GM18867 (cell line): ENCODE measurements around the gene PKNOX2.

Experiments used
- ATAC-seq: cut with Tn5 transposase; IDR thresholded peaks from one replicate; pipeline ENCODE4 v1.9.1; 2021; ENCODE audit warnings: mild to moderate bottlenecking, moderate library complexity; ENCODE audit not compliant: unreplicated experiment

PKNOX2 gene

DNA sequence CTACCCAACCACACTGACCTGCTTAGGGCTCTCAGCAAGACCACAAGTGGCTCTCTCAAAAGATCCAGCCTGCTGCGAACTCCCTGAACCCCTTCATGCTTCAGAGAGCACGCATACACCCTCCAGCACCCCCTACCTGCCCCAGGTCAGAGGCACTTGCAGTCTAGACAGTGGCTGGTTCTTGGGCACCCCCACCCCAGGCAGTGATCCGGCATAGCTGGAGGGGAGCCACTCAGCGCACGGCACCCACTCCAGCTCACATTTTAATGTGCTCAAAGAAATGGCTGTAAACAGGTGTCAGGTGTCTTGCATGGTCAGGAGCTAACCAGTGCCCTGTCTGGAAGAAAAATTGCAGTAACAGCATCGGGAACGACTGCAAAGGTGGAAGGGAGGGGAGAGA, 140.8 kb downstream of the PKNOX2 start:
- ATAC-seq = no peak

DNA sequence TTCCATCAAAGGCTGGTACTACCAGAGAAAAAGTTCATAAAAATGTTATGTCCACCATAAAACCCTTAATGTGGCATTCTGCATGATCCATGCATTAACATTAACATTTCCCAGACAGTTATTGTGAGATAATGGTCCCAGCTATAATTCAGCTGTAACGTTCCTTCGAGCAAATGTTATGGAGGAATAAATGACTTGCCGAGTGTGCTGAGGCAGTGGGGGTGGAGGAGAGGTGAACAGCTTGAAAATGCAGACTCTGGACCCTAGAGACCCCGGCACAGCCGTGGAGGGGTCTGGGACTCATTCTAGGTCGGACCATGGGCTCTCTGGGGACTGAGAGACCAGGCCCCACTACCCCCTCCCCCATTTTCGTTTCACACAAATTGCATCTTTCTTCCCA, 141.9 kb downstream of the PKNOX2 start:
- no peak for ATAC-seq

DNA sequence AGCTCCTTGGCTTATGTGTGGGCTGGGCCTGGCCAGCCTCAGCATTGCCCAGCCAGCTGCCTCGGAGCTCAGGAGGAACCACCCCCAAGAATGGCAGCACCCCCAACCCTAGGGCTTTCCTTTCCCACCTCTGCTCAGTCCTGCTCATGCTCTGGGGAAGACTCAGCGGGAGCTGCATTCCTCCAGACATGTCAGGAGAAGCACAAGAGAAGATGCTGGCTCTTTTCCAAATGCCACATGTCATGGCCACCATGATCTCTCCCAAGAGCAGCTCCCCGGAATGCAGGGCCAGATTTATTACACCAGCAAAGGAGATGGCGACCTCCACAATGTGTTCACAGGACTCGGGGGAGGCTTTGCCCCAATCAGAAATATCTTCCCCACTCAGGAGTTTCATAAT, 143.7 kb downstream of the PKNOX2 start:
- no peak for ATAC-seq

DNA sequence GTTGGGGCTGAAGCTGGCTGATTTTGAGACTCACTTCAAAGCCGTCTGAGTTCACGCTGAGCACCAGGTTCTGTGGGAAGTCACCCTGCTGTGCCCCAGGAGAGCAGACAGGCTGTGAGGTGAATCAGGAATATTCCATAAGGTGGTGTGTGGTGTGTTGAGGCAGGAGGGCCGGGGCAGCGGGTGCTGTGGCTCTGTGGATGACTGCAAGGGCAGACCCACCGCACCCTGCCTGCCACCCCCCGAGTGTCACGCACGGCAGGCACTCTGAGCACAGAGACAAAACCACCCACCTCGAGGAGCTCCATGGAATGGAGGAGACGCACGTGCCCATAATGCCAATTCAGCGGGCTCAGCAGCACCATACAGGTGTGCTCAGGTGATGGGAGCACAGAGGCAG, 147.8 kb downstream of the PKNOX2 start:
- ATAC-seq = no peak

DNA sequence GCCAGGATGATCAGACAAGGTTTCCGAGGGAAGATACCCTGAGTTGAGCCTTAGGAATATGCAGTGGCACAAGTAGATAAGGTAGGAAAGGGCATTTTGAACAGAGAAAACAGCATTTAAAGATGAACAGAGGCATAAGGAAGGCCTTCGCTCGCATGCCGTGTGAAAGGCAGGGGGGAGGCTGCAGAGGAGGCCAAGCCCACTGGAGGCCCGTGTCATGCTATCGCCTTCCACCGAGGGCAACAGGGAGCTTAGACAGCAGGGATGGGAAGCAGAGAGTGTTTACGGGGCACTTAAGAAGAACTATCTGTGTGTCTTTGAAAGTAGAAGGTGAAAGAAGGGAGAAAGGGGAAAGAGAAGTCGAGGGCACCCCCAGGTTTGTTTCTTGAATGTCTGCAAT, 148.3 kb downstream of the PKNOX2 start:
- no peak for ATAC-seq

DNA sequence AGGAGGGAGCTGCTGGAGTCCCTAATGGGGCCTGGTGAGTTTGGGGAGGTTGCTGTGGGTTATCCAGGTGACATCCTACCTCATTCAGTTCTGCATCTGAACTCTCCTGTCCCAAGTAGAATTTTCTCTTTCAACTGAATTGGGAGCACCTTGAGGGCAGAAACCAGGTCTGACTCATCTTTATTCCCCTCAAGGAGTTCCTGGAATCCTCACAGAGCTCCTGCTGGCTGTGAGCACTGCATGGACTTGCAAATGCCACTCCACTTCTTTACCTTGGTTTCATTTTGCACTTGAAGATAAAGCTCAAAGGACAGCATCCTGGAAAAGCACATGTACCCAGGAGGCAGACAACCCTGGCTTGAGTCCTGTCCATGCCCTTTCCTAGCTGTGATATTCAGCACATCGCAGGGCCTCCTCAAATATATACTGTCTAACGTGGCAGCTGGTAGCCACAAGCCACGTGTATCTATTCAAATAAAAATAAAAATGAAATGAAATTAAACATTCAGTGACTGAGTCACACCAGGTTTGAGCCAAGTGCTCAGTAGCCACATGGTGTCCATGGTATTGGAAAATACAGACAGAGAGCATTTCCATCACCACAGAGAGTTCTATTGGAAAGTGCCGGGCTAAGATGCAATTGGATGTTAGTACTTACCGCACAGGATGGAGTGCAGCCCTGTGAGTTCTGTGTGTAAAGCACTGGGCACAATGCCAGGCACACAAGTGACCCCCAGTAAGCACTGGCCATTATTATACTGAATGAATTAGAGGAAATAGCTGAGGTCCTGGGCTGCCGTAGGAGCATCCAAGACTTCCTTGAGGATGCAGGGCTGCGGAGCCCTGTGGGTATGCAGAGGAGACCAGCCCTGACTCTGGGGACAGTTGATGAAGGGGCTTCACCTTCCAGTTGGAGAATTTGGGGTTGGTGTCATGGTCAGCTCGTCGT, 149.0 kb downstream of the PKNOX2 start:
- no peak for ATAC-seq

DNA sequence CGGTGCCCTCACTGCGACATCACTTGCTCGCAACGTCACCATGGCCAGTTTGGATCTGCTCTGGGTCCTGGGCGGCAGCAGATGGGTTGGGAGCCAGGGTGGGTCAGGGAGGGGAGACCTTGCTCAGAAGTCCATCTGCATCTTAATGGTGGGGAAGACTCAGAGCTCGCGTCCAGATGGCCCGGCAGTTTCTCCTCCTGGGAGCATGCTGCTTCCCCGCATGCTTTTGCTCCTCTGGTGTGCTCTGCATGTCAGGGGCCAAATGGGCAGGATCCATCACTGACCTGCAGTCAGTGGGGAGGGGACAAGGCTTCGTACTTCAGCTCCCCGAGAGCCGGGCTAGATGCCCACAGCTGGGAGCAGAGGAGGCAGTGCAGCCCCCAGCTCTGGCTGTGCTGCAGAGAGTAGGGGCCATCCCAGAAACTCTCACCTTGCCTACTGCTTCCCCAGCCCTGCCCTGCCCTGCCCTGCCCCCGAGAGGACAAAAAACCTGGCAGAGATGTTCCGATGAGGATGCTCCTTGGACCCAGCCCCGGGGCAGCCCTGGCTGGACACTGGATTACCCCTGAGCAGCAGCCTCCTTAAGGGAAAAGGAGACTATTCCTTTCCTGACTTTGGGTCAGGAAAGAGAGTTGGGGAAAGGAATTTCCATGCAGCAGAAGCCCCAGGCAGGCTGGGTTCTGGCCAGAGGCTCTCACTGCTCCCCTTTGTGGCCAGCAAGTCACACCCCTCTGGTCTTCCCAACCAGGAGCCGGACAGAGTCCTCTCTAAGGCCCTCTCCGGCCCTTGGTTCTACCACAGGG, 149.9 kb downstream of the PKNOX2 start:
- no peak for ATAC-seq

DNA sequence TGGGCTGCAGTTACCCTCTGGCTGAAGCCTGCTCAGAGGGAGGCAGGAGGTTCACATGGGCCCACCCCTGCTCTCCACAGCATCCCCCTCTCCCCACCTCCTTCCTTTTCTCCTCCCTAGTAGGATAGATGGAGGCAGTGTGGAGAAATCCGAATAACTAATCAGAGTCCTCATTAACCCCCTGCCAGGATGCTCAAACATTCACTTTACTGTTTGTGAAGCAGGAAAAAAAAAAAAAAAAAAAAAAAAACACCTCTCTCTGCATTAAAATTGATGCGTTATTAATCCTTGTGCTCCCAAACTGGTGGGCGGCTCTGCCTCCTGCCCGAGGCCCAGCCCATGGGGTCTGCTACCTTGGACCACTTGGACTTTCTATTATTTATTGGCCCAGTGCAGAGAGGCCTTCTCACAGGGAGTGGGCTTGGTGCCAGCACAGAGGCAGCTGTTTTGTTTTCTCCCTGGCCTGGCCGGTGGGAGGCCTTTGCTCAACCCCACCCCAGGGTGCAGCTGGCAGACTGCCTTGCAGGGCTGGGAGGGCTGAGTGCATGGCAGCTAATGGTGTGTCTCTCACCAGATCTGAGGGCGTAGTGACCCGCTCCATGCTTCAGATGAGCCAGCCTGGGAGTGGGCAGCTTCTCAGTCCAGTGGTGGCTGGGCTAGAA, 150.7 kb downstream of the PKNOX2 start:
- no peak for ATAC-seq

DNA sequence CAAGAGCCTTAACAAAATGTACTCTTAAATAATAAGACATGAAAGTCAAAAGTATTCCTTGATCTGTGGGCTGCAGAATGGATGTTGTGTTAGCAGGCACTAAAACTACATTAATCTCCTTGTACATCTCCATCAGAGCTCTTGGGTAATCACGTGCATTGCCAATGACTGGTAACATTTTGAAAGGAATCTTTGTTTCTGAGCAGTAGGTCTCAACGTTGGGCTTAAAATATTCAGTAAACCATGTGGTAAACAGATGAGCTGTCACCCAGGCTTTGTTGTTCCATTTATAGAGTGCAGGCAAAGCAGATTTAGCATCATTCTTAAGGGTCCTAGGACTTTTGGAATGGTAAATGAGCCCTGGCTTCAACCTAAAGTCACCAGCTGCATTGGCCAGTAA, 152.9 kb downstream of the PKNOX2 start:
- no peak for ATAC-seq

DNA sequence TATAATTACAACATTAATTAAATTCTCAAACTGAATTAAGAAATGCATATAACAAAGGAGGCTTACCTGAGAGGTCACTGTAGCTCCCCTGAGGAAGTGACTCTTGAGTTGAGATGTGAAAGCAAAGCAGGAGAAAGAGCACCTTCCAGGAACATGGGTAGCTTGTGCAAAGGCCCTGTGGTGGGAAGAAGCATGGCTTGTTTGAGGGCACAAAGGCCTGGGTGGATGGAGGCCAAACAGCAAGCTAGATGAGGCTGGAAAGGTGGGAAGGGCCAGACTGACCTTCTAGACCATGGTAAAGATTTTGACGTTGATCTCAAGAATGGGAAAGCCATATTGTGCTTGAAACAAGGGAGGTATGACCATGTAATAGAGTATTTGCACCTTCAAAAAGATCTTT, 155.1 kb downstream of the PKNOX2 start:
- no peak for ATAC-seq

DNA sequence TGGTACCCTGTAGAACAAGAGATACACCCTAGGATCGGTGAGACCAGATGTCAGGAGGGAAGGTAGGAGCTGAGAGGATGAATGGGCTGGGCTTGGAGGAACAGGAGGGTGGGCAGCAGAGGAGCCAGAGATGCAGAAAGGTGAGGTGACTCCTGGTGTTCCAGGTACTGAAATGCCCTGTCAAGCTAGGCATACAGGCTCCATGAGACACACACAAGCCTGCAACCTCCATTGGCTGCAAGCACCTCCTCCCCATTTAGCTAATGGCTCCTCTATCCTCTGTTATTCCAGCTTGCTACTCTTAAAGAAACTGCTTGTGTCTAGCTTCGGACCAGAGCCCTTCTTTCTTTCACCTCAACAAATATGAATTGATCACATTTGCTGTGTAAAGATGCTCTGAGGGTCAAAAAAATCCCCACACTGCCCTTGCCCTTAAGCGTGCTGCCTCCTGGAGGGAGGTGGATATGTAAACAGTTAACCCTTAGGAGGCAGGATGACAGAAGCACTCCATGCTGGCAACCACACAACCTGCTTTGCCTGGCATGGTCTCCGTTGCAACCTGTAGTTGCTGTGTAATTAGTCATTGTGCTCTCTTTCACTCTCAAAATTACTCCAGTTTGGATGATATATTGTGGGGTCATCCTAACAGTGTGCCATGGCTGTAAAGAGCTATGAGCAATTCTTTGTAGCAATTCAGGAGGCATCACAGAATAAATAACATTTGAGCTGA, 156.0 kb downstream of the PKNOX2 start:
- ATAC-seq = no peak

DNA sequence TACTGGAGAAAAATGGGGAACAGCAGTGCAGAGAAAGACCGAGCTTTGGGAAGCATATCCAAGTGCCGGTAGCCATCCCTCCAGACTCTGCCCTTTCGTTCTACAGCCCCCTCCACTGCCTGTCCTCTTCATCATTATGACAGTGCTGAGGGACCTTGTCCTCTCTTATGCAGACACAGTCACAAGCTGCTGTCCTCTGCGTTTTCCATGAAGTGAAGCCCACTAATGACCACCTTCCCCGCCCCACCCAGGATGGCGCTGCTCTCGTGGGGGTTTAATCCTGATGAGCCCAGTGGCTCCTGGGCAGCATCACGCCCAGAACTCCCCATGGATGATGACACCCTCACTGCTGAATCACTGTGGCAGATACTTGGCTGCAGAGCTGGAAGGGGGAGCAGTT, 157.7 kb downstream of the PKNOX2 start:
- no peak for ATAC-seq

DNA sequence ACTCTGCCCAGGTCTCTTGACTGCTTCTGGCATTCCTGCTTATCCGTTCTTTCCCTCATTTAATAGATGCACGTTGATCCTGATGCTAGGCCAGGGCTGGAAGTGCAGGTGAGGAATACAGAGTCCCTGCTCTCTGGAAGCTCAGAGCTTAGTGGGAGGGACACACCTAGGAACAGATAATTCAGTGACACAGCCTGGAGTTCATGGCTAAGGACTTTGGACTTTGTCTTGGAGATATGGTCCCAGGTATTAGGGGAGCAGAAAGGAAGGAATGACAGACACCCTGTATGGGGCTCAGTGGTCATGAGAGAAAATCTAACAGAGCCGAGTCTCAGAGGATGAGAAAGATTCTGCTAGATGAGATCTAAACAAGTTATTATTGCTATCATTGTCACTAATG, 160.6 kb downstream of the PKNOX2 start:
- no peak for ATAC-seq

DNA sequence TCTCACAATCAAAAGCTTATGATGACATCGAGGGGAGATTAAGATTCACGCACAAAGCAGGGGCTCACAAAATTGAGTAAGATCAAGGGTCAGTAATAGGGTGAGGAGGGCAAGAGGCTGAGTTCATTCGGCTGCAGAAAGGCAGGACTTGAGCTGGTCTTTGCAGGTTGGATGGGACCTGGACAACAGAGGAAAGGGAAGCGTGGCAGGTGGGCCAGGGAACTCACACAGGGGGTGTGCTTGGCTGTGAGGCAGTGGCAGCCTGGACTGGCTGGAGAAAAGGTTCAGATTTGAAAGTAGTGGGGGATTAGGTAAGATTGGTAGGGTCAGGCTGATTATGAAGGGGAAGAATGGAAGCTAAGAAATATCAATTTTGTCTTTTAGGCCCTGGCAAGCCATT, 161.6 kb downstream of the PKNOX2 start:
- no peak for ATAC-seq

DNA sequence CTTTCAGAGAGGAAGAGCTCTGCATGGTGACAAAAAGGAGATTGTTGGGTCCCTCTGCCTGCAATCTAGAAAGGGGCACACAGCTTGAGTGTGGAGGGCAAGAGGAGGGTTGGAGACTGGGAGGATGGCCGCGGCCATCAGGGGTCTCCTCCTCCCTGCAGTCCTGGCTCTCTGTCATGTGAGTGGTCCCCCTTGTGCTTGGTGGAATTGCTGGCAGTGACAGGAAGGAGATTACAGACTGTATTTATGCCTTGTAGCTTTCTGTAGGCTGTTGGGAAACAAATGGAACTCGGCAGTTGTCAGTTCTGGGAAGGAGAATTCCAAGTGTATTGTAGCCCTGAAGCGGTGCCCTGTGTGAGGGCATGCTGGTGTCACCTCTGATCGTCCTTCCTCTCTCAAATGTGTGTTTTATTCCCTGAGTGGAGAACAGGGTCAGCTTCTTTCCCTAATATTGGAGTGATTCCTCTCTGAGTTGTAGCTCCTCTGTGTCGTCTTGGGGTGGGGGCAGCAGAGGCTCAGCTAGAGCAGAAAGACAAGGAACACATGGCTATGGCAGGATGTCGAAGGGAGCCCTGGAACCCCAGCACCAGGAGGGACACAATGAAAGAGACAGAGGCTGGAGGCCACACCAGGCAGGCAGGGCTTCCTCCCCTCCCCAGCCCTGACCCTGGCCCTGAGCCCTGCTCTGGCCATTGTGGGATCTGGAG, 163.1 kb downstream of the PKNOX2 start:
- ATAC-seq = no peak

DNA sequence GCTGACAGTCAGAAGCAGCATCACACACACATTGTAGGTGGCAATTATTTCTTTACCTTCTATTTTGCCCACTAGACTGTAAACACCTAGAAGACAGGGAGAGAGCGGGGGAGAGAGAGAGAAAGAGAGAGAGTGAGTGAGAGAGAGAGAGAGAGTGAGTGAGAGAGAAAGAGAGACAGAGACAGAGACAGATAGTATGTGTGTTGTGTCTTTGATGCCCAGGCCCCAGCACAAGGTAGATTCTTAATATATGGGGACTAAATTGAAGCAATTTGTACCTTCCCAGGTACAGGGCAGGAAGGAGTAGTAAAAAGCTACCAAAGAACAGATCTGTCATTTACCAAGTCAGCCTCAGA, 163.7 kb downstream of the PKNOX2 start:
- ATAC-seq = no peak

DNA sequence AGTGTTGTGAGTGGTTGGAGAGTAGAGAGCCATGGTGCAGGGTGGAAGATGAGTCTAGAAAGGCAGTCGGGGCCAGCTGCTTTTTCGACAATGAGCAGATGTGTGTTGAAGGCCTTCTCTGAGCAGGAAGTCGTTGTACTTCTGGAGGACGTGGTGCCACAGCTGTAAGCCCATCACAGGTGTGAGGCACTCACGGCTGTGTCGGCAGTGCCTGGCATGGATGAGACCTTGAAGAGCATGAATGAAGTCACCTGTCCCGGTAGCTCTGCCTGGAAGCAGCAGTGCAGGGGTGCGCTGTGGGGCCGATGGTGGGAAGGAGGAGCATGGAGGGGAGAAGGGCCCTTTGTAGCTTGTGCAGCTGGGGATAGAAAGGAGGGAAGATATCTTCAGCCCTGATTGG, 165.2 kb downstream of the PKNOX2 start:
- no peak for ATAC-seq

DNA sequence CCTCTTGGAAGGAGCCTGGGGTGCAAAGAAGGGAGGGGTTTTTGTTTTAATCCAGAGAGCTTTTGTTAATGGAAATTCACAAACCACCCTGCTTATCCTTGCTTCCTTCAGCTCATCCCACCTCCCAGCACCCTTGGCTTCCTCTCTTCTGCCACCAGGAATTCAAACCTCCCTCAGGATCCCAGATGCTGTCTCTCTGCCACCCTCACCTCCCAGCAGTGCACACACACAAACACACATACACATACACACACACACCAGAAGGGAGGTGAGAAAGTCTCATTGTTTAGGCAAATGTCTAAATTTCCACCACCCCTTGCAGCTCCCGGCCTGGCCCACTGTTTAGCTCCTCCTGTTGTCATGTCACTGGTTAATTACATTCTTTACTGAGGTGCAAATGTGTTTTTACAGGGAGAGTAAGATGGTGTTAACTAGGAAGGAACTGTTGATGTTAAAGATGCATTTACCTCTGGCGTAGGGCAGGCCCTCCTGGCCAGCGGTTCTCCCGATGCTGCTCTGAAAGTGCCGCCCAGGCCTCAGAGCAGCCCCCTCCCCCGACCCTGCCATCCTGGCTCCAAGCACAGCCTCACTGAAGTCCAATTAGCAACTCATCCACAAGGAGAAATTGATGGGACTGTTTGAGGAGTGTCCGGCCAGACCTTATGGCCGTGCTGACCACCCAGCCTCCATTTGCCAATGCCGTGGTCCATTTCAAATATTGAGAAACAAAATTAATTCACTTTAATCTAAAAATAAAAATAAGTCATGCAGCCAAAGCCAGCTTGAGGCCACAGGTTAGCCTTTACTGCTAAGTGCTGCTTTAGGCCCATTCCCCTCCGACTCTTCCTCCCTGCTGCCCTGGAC, 166.1 kb downstream of the PKNOX2 start:
- ATAC-seq = no peak

DNA sequence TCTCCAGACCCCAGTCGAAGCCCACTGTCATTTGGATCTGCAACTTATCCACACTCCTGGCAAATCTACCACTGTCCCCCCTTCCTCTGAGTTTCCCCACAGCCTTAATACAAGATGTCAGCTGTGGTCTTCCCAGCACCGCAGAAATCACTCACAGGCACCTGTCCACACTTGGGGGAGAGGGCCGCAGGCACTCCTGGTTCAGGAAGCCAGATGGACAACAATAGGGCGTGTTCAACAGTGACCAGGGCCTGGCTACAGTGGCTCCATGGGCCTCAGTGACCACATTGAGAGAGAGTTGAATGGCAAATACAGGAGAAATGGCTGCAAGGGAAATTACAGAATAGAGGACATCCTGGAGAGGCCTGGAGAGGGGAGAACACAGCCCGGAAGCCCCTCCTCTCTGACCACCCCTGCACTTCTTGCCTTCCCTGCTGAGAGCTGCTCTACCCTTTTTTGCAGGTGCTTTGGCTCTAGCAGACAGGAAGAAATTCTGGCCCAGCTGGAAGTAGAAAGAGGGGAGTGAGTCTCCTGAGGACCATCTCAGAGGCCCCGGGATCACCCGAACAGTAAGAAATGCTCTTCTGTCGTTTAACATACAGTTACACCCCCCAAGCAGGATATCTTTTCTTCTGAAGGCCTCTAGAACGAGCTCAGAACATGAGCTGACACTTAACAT, 166.9 kb downstream of the PKNOX2 start:
- no peak for ATAC-seq
